ENCODE data around the gene LRRC8E.

The LRRC8E gene

DNA sequence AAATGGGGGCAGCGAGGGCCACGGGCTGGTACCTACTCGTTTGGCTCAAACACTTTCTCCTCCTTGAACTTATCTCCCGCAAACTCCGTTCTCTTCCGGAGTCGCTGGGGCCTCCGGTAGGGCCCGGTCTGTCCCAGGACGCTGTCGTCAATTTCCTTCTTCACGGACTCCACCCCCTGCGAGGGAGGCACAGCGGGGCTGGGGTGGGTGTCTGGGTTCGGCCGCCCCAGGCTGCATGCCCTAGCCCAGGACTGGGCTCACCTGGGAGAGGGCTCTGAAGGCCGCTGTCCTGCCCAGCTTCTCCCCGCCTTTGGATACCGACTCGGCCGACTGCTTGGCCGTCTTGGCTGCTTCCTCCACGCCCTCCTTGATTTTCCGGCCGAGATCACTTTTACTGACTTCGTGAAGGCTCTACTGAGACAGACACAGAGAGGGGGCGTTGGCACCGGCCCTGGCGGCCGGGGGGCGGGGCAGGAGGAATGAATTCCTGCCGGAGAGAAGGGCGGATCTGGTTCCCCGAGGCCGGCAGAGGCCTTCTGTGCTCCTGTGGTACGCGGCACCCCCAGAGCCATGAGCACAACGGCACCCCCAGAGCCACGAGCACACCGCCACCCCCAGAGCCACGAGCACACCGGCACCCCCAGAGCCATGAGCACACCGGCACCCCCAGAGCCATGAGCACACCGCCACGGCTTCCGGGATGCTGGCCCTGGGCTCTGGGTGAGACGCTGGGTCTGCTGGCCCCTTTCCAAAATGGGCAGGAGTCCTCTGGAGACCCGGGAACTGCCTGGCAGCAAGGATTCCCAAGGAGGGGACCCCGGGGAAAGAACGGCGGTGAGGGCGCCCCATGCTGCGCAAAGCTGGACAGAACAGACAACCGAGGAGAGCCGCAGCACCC, 45.8 kb downstream of the LRRC8E start:
- no peak for DNase-seq

GRCh38 chr19:7934766-7935165, 46.5 kb downstream of the LRRC8E start:
- DNase-seq = no peak

GRCh38 chr19:7940841-7941240, 52.5 kb downstream of the LRRC8E start:
- DNase-seq = no peak

GRCh38 chr19:7941895-7942596, 53.7 kb downstream of the LRRC8E start:
- no peak for DNase-seq

DNA sequence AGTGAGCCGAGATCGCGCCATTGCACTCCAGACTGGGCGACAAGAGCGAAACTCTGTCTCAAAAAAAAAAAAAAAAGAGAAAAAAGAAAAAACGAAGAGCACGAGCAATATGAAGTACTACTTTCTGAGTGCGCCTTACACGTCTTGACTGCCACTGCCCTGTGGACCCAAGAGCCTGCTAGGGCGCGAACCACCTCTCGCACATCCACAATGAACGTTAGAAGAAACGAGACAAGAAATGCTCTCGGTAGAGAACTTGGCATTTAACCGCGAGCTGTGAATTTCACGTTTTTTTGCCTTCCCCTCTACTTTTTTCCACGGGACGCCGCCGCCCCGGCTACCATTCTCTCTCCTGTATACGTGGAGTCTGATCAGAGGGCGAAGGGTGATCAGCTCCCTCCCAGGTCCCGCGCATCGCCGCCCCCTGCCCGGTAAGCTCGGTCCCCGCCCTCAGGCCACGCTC, 54.7 kb downstream of the LRRC8E start:
- no peak for DNase-seq

- peak; percentile 100 for DNase-seq
Measured at GRCh38 chr19:7943444-7944176, 55.3 kb downstream of the LRRC8E start, which contains the start of gene TIMM44. TSS of gene TIMM44 (minus strand) at chr19:7943666. CDS start at chr19:7943651, 15 bp downstream.

- DNase-seq = peak; percentile 86
Measured at GRCh38 chr19:7944177-7944761, 56.0 kb downstream of the LRRC8E start.

DNA sequence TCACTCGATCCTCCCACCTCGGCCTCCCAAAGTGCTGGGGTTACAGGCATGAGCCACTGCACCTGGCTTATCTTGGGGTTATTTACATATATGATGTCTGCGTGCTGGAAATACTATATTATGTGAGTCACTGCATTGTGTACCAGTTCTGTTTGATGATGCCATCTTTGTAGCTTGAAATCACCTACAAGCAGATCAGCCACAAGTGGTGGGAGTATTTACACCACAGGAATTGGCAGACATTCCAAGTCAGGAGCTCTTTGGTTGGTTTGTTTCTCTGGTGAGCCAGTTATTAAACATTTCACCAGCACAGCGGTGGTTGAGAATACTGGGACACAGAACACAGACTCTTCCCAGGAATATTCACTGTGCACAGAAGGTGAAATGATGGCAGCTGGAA, 59.6 kb downstream of the LRRC8E start:
- DNase-seq = no peak

All from stimulated activated CD4-positive, alpha-beta T cell treated with anti-CD3 and anti-CD28 coated beads, Interleukin-1b, Interleukin-23, amount 100 ng/mL, for 48 hours (primary cell).